ENCODE results near the gene CD27. TPM values are rescaled to one million over a fixed set of nuclear protein-coding genes. Genes with fewer than 3 reads are reported as not detected.
"Not testable (repeated sequence)": the region's sequence is repeated elsewhere in the genome, so short reads cannot be mapped to it uniquely, and the experiment has no call there.

Gene CD27
- total and polyA plus RNA-seq, 8 donors = 1.2 to 3.2 (median 2.2) TPM

- no peak for TF ChIP-seq CTCF (IDR thresholded peaks at IDR 0.05)
- intact Hi-C loops (cut with DNase I) = loop anchor here in 1 of 2 donors (5.0 kb wide), 1 partner anchor 44 kb away; no protein-coding TSS in a partner anchor
Observed at GRCh38 chr12:6466184-6466573, 21.4 kb downstream of the CD27 start.

GRCh38 chr12:6466751-6467150, 22.0 kb downstream of the CD27 start:
- H3K36me3 ChIP-seq = peaks cover 0 to 47% of the 10 kb centered on the region in 2 donors
- H3K27ac ChIP-seq, H3K27me3 ChIP-seq, H3K4me3 ChIP-seq, H3K9me3 ChIP-seq, DNase-seq, ATAC-seq: not testable (repeated sequence)
- intact Hi-C loops (cut with DNase I) = loop anchor here in 1 of 2 donors (5.0 kb wide), 1 partner anchor 44 kb away; no protein-coding TSS in a partner anchor
- peaks cover 9 to 76% of the 10 kb centered on the region in 2 donors for H3K4me1 ChIP-seq

More at GRCh38 chr12:6466184-6466573, 21.4 kb downstream of the CD27 start:
- Histone ChIP-seq H3K27ac (peak overlapping the region in 1 of 2 donors; percentile 41), H3K9me3 (no peaks in the 10 kb centered on the region), H3K4me1 (peaks cover 12 to 76% of the 10 kb centered on the region in 2 donors), H3K27me3 (no peaks in the 10 kb centered on the region), H3K4me3 (no peak overlapping the region), H3K36me3 (peaks cover 0 to 53% of the 10 kb centered on the region in 2 donors)
- DNase-seq (no peak), ATAC-seq (no peak)

- intact Hi-C loops (cut with DNase I) = loop anchor here in 1 of 2 donors (5.0 kb wide), 1 partner anchor 45 kb away; no protein-coding TSS in a partner anchor
- H3K4me3 ChIP-seq, DNase-seq, H3K27me3 ChIP-seq, H3K9me3 ChIP-seq, ATAC-seq, H3K27ac ChIP-seq: not testable (repeated sequence)
- Histone ChIP-seq H3K36me3 (peaks cover 0 to 38% of the 10 kb centered on the region in 2 donors), H3K4me1 (peaks cover 8 to 69% of the 10 kb centered on the region in 2 donors)
Observed at GRCh38 chr12:6467571-6468282, 23.0 kb downstream of the CD27 start.

- H3K4me3 ChIP-seq = no peak overlapping the region
- H3K27me3 ChIP-seq = no peaks in the 10 kb centered on the region
- H3K4me1 ChIP-seq = peaks cover 8 to 64% of the 10 kb centered on the region in 2 donors
- peaks cover 0 to 33% of the 10 kb centered on the region in 2 donors for H3K36me3 ChIP-seq
- H3K9me3 ChIP-seq = no peaks in the 10 kb centered on the region
- ATAC-seq (no peak), DNase-seq (no peak)
- no peak overlapping the region for H3K27ac ChIP-seq
- intact Hi-C loops (cut with DNase I) = loop anchor here in 1 of 2 donors (5.0 kb wide), 1 partner anchor 46 kb away; no protein-coding TSS in a partner anchor
- TF ChIP-seq CTCF (IDR thresholded peaks at IDR 0.05) = no peak
Observed at GRCh38 chr12:6468283-6468575, 23.5 kb downstream of the CD27 start.

- peaks cover 0 to 24% of the 10 kb centered on the region in 2 donors for H3K36me3 ChIP-seq
- H3K4me1 ChIP-seq = peaks cover 8 to 55% of the 10 kb centered on the region in 2 donors
- intact Hi-C loops (cut with DNase I) = loop anchor here in 1 of 2 donors (5.0 kb wide), 1 partner anchor 47 kb away; no protein-coding TSS in a partner anchor
- H3K27me3 ChIP-seq = no peaks in the 10 kb centered on the region
- no peak for DNase-seq
- H3K9me3 ChIP-seq = no peaks in the 10 kb centered on the region
- no peak overlapping the region for H3K27ac ChIP-seq
- H3K4me3 ChIP-seq = peak overlapping the region in 1 of 2 donors; percentile 73
- no peak for ATAC-seq
- no peak for TF ChIP-seq CTCF (IDR thresholded peaks at IDR 0.05)
Observed at GRCh38 chr12:6469092-6469491, 24.3 kb downstream of the CD27 start.

GRCh38 chr12:6469609-6470374, 25.0 kb downstream of the CD27 start:
- no peak for TF ChIP-seq CTCF (IDR thresholded peaks at IDR 0.05)
- peak in 1 of 4 donors; percentile 8 for DNase-seq
- intact Hi-C loops (cut with DNase I) = loop anchor here in 1 of 2 donors (5.0 kb wide), 1 partner anchor 47 kb away; no protein-coding TSS in a partner anchor

More at GRCh38 chr12:6469609-6470374, 25.0 kb downstream of the CD27 start:
- H3K36me3 ChIP-seq = peaks cover 0 to 17% of the 10 kb centered on the region in 2 donors
- no peaks in the 10 kb centered on the region for H3K27me3 ChIP-seq
- peak overlapping the region; percentile 86 to 97 for H3K27ac ChIP-seq
- ATAC-seq = no peak
- peak overlapping the region; percentile 56 to 73 for H3K4me3 ChIP-seq
- H3K9me3 ChIP-seq = no peaks in the 10 kb centered on the region
- peaks cover 8 to 51% of the 10 kb centered on the region in 2 donors for H3K4me1 ChIP-seq

Measured in left lung (tissue), 10 donors.